Neural progenitor cell (in vitro differentiated cells): Measurements from ENCODE around the gene LRPAP1.

Experiments used
- CTCF ChIP-seq: fragments of 200-600 bp; sonication (generic); IDR thresholded peaks from 2 replicates; pipeline ENCODE4 v1.5.1; 2017; ENCODE audit warnings: antibody characterized with exemption, mild to moderate bottlenecking
- EZH2 ChIP-seq: fragments of 200-600 bp; sonication (generic); IDR thresholded peaks from 2 replicates; pipeline ENCODE4 v1.6.1; 2017; ENCODE audit warnings: antibody characterized with exemption, mild to moderate bottlenecking, moderate library complexity
- EZH2phosphoT487 ChIP-seq: fragments of 200-600 bp; sonication (generic); IDR thresholded peaks from 2 replicates; pipeline ENCODE4 v1.6.1; 2017; ENCODE audit warnings: antibody characterized with exemption

GRCh38 chr4:3462321-3462789 is 69.9 kb downstream of the LRPAP1 start:
- TF ChIP-seq CTCF, result no peak
- TF ChIP-seq EZH2, result no peak
- TF ChIP-seq EZH2phosphoT487, result no peak
